Activated T-cell treated with anti-CD3 and anti-CD28 coated beads, Interleukin-2, amount 50 U/mL, for 48 hours (primary cell): ENCODE results near the gene ZBTB47.
A peak's percentile ranks its signal among the peaks of the same experiment; 100 is the strongest.

Experiments
- DNase-seq, 2 experiments: peaks; one replicate each; pipeline ENCODE4 v3.0.0-alpha.2; 2020

The ZBTB47 gene

GRCh38 chr3:42653560-42654330 lies at the start of gene ZBTB47:
TSS of gene ZBTB47 (plus strand) at chr3:42653697. CDS start at chr3:42658356, 4,659 bp downstream.
- peak in 1 of 2 experiments; percentile 25 for DNase-seq

DNA sequence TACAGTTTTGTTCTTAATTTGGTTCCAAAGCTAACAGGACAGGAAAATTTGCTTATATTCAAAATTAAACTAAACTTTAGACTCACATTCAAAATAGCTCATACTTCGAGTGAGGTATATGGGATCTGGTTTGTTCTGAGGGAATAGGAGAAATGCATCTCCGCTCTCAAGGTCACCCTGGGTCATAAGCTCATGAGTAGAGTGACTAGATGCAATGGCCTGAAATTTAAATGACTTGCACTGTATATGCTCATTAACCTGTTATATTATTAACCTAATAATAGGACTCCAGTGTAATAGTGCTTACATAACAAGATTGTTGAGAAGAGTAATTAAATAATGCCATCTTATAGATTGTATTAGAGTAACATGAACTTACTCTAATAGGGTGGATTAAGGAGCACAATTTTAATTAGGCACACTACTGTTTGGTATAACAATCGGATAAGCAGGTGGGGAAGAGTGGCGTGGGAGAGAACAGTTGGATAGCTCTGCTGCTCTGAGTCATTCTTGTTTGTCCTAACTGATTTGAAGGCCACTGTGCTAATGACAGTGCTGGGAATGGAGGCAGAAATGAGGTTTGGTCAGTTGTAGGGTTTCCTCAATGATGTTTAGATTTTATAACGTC lies 47.8 kb upstream of the ZBTB47 start:
- no peak for DNase-seq

GRCh38 chr3:42608581-42608980 lies 44.9 kb upstream of the ZBTB47 start:
- no peak for DNase-seq

GRCh38 chr3:42610976-42611375 lies 42.5 kb upstream of the ZBTB47 start:
- DNase-seq = no peak

DNA sequence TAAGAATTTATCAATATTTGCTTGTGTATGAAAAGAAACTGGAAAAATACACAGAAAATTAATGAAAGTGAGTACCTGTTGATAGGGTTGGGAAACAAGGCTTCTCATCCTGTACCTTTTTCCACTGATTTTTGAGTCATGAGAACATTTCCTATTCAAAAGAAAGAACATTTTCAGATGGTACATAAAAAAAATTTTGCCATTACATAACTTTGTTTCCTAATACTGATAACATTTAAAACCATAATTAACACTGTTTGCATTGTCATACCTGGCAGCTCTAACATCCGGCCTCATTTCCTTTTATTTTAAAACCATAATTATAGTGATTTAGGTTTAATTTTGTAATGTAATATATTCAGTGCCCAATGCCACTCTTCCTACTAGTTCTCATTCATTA lies 41.3 kb upstream of the ZBTB47 start:
- DNase-seq = no peak

DNA sequence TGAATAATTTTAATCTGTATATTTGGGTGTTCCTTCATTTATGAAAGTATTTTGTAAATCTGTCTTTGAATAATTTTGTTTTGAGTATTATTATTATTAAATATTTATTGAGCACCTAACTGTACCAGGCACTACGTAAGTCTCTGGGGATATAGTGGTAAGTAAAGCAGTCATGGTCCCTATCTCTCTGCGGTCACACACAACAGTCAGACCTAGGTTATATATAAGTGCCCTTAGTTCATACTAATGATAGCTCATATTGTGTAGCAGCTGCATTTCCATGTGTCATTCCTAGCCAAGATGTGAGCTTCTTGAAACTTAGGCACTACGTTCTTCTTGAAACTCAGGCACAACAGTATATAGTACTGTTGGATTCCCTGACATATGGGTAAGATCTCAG lies 40.6 kb upstream of the ZBTB47 start:
- no peak for DNase-seq

GRCh38 chr3:42613462-42613861 lies 40.0 kb upstream of the ZBTB47 start:
- DNase-seq = no peak

GRCh38 chr3:42631620-42632019 lies 21.9 kb upstream of the ZBTB47 start:
- no peak for DNase-seq

- no peak for DNase-seq
Observed at GRCh38 chr3:42632146-42632545, 21.4 kb upstream of the ZBTB47 start.

DNA sequence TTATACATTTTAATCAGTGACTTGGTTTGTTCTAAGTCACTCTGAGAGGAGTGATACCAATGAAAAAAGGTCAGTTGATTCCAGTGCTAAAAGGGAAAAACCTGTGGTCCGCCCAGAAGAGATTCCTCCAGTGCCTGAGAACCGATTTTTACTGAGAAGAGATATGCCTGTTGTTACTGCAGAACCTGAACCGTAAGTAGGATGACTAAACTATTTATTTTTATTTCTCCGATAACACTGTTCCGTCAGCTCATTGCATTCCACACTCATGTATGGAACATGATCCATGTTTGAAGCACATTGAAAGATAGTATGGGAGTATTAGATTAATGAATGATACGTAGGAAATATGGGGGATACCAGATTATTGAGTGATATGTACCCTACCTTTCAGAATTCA lies 20.0 kb upstream of the ZBTB47 start:
- DNase-seq = no peak

GRCh38 chr3:42635111-42635510 lies 18.4 kb upstream of the ZBTB47 start:
- DNase-seq = no peak

GRCh38 chr3:42637001-42637400 lies 16.5 kb upstream of the ZBTB47 start:
- DNase-seq = no peak

- peak; percentile 54 to 56 for DNase-seq
Observed at GRCh38 chr3:42638339-42638842, 15.1 kb upstream of the ZBTB47 start.

GRCh38 chr3:42639192-42639591 lies 14.3 kb upstream of the ZBTB47 start:
- DNase-seq = no peak

DNA sequence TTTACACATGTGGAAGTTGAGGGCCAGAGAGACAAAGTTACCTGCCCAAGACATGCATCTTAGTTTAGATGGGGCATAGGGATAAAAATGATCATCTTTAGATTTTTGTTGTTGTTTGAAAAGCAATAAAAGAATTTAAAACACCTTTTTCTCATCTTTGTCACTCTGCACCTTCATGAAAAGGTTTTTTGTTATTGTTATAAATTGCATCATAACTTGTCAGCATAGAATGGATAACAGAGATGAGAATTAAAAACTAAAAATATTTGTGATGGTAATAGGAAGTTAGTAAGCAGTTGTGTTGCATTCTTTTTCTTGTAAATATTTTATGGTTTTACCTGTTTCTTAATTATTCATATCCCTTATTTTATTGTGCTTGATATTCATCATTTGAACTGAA lies 13.4 kb upstream of the ZBTB47 start:
- no peak for DNase-seq

- DNase-seq = no peak
Observed at GRCh38 chr3:42640771-42641370, 12.6 kb upstream of the ZBTB47 start.

- no peak for DNase-seq
Observed at GRCh38 chr3:42647821-42648459, 5.6 kb upstream of the ZBTB47 start.

GRCh38 chr3:42649006-42649405 lies 4.5 kb upstream of the ZBTB47 start:
- no peak for DNase-seq

DNA sequence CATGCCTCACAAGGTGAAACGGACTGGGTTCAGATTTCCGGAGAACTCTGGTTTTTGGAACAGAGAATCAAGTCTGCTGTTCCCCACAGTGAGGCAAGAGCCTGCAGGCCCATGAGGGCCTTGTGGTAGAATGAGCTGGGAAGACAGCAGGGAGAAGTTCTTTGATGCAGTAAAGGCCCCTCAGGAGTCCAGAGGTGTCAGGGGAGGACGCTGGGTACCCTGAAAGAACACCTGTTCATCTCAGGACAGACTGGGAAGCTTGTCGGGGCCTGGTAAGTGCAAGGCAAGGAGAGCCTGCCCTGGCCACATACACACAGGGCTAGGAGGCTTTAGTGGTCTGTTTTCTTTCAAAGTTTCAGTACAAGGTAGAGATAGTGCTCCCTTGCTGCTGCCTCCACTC lies 3.7 kb upstream of the ZBTB47 start:
- peak in 1 of 2 experiments; percentile 15 for DNase-seq

DNA sequence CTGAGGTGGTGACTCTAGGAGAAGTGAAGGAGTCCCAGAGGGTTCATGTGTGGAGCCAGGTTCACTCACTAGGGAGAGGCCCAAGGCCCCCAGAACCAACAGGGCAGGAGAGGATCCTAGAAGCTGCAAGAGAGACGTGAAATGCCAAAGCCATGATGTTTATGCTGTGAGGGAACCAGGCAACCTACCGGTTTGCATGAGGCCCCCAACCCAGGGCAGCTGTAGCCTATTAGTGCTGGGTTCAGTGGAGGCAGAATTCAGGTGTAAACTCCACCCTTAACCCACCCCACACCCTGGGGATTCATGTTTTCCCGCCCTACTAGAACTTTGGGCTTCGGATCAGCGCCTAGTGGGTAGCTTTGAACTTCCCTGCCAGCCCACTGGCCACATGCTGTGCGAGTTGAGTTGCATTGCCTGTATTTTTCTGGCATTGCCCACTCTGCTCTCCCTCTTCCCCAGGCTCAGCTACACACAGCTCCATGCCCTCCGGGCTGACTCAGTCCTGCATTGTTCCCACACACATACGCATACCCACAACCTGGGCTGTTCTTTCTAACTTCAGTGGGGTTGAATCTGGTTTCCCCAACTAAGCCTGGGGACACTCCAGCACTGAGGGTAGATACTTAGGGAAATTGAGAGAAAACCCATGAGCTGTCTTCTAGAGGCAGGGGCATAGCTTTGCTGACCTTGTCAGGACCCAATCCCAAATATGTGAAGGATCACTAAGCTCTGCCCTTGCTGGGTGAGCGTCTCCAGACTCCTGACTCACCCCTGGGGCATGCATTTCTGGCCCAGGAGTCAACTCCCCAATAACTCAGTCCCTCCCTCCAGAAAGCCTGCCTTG lies 2.0 kb upstream of the ZBTB47 start:
- no peak for DNase-seq

DNA sequence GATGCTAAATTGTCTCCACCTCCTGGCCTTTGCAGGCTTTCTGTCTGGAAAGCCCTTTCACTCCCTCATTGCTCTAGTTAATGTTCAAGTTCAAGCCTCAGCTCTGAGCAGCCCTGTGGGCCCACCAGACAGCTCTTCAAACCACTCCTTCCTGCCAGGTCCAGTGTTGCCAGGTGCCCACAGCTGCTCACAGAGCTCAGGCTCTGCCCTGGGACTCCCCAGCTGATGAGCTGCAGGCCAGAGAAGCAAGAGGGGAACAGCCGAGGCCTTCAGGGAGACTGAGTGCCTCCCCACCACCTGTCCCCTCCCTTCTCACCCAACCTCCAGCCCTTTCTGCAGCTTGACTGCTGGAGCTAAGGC lies 1.3 kb upstream of the ZBTB47 start:
- DNase-seq = no peak

DNA sequence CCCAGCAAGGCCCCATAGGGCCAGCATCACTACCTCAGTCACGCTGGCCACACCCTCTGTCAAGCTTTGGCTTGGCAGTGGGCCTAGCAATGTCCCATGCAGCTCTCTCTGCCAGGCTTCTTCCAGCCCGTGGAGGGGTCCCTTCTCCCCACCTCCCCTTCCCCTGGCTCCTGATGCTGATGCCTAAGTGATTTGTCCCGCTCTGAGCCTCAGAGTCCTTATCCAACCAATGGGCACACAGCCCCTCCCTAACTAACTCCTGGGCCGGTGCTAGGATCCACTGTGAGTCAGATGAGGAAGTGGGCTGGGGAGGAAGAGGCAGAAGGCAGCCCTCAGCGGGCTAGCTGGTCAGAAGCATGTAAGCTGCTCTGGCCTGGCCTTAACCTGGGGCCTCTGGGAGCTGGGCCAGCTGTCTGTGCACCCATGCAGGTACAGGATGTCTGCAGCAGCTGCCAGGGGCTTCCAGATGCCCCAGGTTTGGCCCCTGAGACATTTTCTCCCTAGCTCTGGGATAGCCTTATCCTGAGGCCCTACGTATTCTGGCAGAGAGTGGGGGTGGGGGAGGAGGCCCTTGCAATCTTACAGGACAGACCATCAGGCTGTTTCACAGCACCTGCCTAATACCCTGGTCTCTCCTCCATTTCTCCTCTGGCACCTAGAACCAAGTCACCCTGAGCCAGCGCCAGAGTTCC lies 740 bp upstream of the ZBTB47 start:
- no peak for DNase-seq
